IPS DF 4.7 (cell line): Measurements from ENCODE around the gene LY9.

Source experiments
- DNase-seq: peaks from one replicate; pipeline ENCODE4 v3.0.0-alpha.2; 2013; ENCODE audit warnings: low spot score; ENCODE audit errors: extremely low read depth

LY9 gene

DNA sequence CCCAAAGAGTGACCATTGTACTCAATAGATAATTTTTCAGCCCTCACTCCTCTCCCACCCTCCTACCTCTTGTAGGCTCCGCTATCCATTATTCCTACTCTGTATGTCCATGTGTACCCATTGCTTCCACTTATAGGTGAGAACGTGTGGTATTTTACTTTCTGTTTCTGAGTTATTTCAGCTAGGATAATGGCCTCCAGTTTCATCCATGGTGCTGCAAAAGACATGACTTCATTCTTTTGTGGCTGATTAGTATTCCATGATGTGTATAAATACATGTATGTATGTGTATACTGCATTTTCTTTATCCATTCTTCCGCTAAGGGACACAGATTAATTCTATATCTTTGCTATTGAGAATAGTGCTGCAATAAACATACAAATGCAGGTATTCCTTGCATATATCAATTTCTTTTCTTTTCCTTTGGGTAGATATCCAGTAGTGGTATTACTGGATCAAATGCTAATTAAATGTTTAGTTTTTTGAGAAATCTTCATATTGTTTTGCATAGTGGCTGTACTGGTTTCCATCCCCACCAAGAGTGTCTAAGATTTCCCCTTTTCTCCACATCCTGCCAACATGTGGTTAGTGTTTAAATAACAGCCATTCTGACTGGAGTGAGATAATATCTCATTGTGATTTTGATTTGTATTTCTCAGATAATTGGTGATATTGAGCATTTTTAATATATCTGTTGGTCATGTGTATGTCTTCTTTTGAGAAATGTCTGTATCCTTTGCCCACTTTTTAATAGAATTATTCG lies 4.9 kb downstream of the LY9 start:
- no peak for DNase-seq

DNA sequence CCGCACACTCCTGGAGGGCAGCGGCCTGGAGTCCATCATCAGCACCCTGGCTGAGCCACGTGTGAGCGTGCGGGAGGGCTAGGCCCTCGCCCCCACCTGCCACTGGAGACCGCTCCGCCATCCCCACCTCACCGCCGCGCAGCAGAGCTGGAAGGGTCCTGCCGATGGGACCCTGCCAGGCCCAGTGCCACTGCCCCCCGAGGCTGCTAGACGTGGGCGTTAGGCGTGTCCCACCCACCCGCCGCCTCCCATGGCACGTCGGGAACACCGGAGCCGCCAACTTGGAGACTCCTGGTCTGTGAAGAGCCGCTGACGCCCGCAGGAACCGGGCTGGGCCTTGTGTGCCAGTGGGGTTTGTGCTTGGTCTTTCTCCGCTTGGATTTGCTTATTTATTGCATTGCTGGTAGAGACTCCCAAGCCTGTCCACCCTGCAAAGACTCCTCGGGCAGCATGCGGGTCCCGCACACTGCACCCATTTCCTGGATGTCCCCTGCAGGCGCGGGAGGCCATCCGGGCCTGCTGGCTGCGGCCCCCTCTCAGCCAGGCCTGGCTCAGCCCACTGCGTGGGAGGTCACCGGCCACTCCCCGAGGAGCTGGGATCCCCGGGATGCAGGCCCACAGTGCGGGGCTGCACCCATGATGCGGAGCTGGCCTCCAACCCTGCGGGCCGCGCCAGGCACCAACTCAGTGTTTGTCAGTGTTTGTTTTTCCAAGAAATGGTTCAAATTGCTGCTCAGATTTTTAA lies 6.0 kb downstream of the LY9 start:
- DNase-seq: no peak

DNA sequence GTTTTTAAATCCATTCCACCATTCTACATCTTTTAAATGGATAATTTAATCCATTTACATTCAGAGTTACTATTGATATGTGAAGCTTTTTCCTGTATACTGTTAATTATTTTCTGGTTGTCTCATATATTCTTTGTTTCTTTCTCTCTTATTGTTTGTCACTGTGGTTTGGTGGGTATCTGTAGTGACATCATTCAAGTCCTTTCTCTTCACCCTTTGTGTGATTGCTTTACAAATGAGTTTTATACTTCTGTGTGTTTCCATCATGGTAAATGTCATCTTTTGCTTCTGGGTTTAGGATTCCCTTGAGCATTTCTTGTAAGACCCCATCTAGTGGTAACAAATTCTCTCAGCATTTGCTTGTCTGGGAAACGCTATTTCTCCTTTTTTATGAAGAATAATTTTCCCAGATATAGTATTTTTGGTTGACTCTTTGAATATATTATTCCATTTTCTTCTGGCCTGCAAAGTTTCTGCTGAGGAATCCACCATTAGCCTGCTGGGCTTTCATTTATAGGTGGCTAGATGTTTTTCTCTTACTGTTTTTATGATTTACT lies 10.2 kb downstream of the LY9 start:
- DNase-seq: no peak

DNA sequence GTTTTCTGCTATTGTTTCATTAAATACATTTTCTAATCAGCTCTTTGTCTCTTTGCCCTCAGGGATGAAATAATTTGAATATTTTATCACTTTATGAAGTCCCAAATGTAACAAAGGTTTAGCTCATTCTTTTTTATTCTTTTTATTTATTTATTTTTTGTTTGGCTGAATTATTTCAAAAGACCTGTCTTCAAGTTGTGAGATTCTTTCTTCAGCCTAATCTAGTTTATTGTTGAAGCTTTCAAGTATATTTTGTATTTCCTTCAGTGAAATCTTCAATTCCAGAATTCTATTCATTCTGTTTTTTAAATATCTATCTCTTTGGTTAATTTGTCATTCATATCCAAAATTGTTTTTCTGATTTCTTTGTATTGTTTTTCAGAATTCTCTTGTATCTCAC lies 10.8 kb downstream of the LY9 start:
- no peak for DNase-seq

DNA sequence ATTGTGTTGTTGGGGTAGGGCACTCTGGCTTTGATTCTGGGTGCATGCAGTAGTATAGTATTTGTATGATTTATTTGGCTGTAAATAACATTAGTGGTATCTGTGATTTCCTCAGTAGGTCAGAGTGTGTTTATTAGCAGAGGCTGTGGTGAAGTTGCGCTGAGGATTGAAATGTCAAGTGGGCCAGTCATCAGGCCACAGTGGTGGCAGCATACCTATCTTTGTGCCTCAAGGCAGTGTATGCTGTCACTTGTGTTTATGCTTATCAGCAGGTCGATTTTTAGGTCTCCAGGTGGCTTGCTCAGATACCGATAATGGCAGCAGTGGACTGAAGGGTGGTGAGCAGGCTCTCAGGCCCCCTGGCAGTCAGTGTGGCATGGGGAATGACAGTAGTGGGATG lies 11.3 kb downstream of the LY9 start:
- no peak for DNase-seq

DNA sequence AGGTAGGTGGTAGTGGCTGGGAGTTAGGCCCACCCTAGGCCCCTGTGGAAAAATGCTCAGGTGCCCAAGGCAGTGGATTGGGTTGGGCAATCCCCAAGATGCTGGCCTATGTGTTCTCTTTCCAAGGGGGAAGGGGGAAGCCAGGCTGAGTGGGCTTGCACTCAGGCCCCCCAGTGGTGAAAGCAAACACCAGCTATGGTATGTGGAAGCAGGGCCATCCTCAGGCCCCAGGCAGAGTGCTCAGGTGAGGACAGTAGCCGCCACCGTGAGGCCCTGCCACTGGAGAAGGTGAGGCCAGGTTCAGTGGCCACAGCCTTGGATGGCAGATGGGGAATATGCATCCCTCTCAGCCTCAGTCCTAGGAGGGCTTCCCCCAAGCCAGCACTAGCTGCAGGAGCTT lies 11.8 kb downstream of the LY9 start:
- DNase-seq: no peak

DNA sequence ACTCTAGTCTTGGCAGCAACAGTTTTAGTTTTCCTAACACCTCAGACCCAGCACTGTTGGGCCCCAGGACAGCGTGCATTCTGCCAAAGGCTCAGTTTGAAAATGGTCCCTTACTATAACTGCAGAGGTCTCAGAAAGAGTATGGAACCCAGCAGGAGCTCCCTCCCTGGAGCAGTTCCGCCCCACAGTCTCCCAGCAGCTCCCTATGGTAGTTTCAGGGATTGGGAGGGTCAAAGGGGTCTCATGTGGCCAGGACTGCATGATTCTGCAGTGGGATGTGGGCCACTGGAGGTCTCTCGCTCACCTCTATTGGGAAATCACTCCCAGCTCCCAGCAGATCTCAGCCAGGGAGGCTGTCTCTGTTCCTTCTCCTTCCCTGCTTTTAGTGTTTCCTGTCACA lies 12.3 kb downstream of the LY9 start:
- no peak for DNase-seq

DNA sequence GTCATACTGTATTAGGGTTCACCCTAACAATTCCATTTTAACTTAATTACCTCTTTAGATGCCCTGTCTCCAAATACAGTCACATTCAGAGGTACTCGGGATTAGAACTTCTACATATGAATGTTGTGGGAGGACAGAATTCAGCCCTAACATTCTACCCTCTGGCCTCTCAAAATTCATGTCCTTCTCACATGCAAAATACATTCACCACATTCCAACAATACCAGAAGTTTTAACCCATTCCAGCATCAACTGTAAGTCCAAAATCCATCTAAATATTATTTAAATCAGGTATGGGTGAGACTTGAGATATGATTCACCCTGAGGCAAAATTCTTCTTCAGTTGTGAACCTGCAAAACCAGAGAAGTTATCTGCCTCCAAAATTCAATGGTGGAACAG lies 14.5 kb downstream of the LY9 start:
- no peak for DNase-seq

DNA sequence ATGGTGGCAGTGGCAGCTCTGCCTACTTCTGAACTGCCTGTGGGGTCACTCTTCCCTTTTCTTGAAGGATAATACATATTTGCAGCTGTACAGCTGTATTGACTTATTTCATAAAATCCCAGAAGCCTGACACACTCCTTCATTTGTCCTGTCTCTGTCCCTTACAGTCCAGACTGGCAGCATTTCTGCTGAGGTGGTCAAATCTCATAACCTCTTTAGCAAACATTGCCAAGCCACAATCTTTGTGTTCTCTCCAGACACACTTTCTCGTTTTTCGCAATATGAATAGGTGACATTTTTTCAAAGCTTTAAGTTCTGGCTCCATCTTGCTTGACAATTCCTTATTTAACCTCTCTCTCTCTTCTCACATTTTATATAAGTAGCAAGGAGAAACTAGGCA lies 15.2 kb downstream of the LY9 start:
- no peak for DNase-seq

DNA sequence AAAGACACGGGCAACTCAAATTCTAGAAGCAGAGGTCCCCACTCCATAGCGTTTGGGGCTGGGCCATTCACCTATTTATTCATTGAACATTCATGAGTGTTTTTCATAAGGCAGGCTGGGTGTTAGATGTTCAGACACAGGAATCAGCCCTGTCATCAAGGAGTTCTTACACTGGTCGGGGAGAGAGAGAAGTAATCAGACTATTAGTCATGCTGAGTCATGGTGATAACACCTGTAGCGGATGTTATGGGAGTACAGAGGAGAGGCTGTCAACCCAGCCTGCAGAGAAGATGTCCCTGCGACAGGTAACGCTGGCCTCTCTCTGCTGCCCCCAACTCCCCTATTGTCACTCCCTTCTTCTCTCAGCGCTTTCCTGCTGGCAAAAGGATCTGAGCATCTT lies 17.2 kb downstream of the LY9 start:
- no peak for DNase-seq

DNA sequence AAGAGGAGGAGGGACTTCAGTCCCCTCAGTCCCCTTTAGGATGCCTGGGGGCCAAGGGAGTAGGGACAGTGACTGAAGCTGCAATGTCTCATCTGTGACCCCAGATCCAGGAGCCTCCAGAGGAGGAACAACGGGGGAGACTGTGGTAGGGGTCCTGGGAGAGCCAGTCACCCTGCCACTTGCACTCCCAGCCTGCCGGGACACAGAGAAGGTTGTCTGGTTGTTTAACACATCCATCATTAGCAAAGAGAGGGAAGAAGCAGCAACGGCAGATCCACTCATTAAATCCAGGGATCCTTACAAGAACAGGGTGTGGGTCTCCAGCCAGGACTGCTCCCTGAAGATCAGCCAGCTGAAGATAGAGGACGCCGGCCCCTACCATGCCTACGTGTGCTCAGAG lies 18.3 kb downstream of the LY9 start:
- DNase-seq: no peak

DNA sequence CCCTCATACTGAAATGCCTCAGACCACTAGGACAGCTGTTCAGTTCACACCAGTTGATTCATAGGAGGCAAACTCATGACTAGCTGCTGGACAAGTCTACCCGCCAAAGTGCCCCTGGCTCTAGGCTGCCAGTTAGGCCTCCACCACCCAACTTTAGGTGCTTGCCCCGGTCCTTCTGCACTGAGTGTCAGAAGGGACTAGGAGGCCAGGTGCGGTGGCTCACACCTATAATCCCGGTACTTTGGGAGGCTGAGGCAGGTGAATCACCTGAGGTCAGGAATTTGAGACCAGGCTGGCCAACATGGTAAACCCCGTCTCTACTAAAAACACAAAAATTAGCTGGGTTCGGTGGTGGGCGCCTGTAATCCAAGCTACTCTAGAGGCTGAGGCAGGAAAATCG lies 18.9 kb downstream of the LY9 start:
- no peak for DNase-seq

DNA sequence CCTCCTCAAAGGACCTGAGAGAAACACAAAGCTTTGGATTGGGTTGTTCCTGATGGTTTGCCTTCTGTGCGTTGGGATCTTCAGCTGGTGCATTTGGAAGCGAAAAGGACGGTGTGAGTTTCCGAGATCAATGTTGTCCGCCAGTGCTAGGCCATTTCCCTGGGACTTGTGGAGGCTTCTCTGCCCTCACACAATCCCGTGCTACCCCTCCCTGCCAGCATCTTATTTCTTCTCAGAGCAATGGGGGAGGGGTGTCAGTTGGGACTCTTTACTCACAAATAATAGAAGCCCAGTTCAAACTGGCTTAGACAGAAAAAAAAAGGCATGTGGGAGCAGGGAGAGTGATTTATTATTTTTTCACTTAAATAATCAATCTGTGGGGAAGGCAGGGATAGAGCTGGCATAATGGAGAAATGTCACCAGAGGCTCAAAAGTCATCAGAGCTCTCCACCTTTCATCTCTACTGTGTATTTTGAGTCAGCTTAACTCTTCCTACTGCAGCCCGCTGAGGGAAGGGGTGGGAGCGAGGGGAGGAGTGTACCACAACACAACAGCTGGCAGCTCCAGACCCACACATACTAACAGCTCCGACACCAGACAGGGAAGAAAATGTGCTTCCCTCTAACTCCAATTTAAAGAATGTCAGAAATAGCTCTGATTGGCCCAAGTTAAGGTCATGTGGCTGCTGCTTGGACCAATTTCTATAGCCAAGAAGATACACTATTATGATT lies 22.4 kb downstream of the LY9 start:
- no peak for DNase-seq

DNA sequence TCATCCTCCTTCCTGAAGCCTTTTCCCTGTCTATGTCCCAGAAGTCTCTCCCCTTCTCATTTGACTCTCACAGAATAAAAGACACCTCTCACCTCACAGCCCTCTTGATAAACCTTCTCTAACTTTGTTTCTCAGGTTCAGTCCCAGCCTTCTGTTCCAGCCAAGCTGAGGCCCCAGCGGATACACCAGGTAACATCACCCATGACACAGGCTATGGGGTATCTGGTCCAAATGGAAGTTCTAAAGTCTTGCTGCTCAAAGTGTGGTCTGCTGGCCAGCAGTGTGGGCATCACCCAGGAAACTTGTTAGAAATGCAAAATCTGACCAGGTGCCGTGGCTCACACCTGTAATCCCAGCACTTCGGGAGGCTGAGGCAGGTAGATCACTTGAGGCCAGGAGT lies 23.2 kb downstream of the LY9 start:
- no peak for DNase-seq

DNA sequence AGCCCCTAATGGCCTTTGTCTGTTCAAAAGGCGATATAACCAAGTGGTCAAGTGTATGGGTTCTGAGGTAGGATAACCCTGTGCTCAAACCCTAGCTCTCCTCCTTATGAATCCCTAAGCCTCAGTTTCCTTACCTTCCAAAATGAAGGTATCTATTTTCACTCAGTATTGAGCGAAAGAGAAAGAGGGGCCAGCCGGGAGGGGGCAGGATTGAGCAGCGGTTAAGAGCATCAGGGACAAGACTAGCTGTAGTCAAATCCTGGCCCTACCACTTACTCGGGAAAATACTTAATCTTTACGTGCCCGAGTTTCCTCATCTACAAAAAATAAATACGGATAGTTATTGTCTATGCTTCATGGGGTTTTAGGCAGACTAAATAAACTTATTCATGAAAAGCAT lies 25.7 kb downstream of the LY9 start:
- DNase-seq: no peak

DNA sequence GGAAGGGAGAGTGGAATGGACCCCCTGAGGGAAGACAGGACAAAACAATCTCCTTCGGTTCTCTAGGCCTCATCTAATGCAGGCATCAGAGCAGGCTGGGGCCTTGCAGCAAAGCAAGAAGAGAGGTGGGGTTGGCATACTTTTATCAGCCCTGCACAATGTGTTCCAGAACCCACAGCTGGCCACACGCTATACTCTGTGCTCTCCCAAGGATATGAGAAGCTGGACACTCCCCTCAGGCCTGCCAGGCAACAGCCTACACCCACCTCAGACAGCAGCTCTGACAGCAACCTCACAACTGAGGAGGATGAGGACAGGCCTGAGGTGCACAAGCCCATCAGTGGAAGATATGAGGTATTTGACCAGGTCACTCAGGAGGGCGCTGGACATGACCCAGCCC lies 27.3 kb downstream of the LY9 start:
- DNase-seq: no peak

DNA sequence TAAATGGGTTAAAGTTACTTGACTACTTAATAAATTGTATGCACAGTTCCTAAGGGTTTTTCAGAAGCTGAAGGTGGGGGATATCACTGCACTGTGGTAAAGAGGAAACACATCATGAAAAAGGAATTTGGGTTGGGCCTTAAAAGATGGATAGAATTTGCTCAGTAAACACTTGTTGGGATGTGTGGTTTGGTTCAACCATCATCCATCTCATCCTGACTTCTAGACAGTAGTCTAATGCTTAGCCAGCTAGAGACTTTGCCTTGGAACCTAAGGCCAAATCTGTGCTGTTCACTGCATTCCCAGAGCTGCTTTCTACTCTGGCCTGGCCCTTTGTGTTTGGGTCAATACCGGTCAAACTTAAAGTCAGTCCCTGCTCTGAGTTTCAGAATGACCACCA lies 30.6 kb downstream of the LY9 start:
- DNase-seq: no peak

DNA sequence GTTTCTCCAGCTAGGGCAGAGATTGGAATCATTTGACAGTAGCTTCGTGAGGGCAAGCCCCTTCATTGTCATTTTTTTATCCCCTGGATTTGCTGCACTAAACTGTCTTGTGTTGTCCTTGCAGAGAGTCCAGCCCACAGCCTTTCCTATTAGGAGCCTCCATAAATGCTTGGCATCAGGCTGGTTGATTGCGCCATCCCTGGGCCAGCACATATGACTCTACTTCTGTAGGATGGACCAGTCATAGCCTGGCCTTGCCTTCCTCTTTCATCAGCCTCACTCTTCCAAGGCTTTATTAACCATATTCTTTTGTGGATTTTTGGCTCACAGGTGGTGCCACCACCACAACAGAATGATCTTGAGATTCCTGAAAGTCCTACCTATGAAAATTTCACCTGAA lies 31.4 kb downstream of the LY9 start:
- no peak for DNase-seq

DNA sequence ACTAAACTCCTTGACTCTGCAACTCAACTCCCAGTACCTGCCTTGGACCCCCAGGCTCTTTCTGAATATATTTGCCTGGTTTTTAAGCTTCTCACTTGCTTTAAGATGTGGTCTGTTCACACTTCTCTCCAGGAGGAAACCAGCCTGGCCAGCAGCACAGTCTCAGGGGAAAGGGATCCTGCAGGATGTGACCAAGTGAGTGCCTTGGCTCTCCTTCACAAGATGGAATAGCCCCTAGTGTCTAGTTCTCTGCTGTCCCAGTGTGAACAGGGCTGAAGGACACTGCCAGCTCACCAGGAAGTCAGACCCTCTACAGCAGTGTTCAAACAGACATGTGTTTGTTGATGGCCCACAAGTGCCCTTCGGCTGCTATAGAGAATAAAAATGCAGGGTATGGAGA lies 33.8 kb downstream of the LY9 start:
- DNase-seq: no peak

DNA sequence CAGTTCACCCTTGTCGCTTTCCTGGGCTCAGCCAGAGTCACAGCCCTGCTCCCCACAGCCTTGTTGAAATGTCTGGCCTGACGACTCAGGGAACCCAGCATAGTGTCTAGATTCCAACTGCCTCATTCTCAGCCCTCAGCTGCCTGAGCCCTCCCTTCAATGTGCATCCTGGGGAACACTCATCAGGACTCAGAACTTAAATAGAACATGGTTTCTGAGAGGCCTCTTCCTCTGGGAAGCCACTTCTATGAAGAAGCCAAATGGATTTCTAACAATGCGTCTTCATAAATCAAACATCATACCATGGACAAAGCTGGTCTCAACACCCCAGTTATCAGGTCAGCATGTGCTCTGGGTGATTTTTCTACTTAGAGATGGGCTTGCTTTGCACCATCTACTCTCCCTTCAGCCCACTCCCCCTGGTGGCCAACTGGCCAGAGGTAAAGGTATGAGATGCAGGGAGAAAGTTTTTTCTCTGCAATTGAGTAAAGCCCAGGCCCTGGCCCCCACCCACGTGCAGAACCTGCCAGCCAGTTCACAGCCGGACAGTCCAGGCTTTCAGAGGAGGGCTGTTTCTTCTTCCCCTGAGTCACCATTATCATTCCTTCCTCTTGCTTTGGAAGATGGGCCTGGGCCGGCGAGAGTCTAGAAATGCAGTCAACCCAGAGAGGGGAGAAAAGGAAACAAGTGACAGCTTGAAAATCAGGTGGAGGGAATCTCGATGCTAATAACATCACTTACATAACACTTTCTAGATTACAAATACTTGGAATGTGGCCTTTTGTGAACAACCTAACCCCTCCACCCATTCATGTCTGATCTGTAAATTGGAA lies 34.6 kb downstream of the LY9 start:
- DNase-seq: no peak

DNA sequence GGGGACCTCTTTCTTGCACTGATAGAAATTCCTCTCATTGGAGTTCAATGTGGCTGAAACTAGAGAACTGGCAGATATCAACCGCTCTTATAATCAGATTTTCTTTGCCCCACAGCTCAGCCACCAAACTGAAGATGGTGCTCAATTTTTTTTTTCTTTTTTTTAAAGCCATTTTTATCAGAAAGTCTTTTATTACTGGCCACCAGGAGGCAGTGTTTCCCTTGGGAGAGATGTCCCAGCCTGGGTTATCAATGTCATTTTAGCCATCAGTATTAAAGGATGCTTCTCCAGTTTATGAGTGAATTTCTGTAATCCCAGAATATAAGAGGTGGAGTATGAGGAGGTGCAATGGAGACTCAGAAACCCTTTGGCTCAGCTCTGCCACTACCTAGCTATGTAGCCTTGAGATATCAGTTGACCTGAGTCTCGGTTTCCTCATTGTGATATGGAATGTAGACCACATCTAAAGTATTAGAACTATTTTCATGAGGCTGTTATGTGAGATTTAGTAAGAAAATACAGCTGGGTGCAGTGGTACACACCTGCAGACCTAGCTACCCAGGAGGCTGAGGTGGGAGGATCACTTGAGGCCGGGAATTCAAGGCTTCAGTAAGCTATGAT lies 39.1 kb downstream of the LY9 start:
- no peak for DNase-seq
